Mesendoderm (in vitro differentiated cells): ENCODE data around the gene APBB2.

ENCODE experiments used
- DNase-seq: peaks from one replicate; pipeline ENCODE4 v3.0.0; 2013
- H2AK5ac ChIP-seq: 2 replicates; pipeline ENCODE4 v1.6.1; 2013; ENCODE audit warnings: low read length, inconsistent platforms
- H2BK120ac ChIP-seq: 2 replicates; pipeline ENCODE4 v1.6.1; 2013; ENCODE audit warnings: low read depth, mild to moderate bottlenecking, low read length, moderate library complexity, mixed read lengths
- H2BK15ac ChIP-seq: replicated peaks from 2 replicates; pipeline ENCODE4 v1.6.1; 2013; ENCODE audit warnings: low read depth, mild to moderate bottlenecking, moderate library complexity
- H2BK5ac ChIP-seq: 2 replicates; pipeline ENCODE4 v1.6.1; 2013; ENCODE audit warnings: low read length, inconsistent platforms
- H3K18ac ChIP-seq: 2 replicates; pipeline ENCODE4 v1.6.1; 2013; ENCODE audit warnings: mild to moderate bottlenecking, low read length, mixed read lengths
- H3K23ac ChIP-seq: one replicate; pipeline ENCODE4 v1.6.1; 2013; ENCODE audit warnings: low read length
- H3K27ac ChIP-seq: 2 replicates; pipeline ENCODE4 v1.5.1; 2013; ENCODE audit warnings: low read depth, mild to moderate bottlenecking, inconsistent platforms, low read length, moderate library complexity
- H3K27me3 ChIP-seq: 2 replicates; pipeline ENCODE4 v1.6.1; 2013; ENCODE audit warnings: low read length, control low read depth, mild to moderate bottlenecking, inconsistent platforms; ENCODE audit not compliant: insufficient read depth, poor library complexity
- H3K36me3 ChIP-seq: 2 replicates; pipeline ENCODE4 v1.6.1; 2013; ENCODE audit warnings: low read length, inconsistent platforms; ENCODE audit not compliant: control insufficient read depth, insufficient read depth
- H3K4ac ChIP-seq: one replicate; pipeline ENCODE4 v1.6.1; 2013; ENCODE audit warnings: low read depth, mild to moderate bottlenecking, low read length, moderate library complexity
- H3K4me1 ChIP-seq: 2 replicates; pipeline ENCODE4 v1.6.1; 2013; ENCODE audit warnings: low read depth, low read length, inconsistent platforms; ENCODE audit not compliant: control insufficient read depth
- H3K4me2 ChIP-seq: 2 replicates; pipeline ENCODE4 v1.6.1; 2013; ENCODE audit warnings: low read length
- H3K4me3 ChIP-seq: 2 replicates; pipeline ENCODE4 v1.5.1; 2013; ENCODE audit warnings: mild to moderate bottlenecking, low read length
- H3K56ac ChIP-seq: one replicate; pipeline ENCODE4 v1.6.1; 2013; ENCODE audit warnings: low read length
- H3K79me1 ChIP-seq: 2 replicates; pipeline ENCODE4 v1.6.1; 2013; ENCODE audit warnings: low read length, inconsistent platforms
- H3K79me2 ChIP-seq: 2 replicates; pipeline ENCODE4 v1.6.1; 2013; ENCODE audit warnings: mild to moderate bottlenecking, low read length; ENCODE audit not compliant: control insufficient read depth, insufficient read depth
- H3K9ac ChIP-seq: 2 replicates; pipeline ENCODE4 v1.6.1; 2013; ENCODE audit warnings: low read length, inconsistent platforms
- H4K5ac ChIP-seq: one replicate; pipeline ENCODE4 v1.6.1; 2013; ENCODE audit warnings: low read length
- H4K8ac ChIP-seq: one replicate; pipeline ENCODE4 v1.6.1; 2013; ENCODE audit warnings: low read depth, mild to moderate bottlenecking, control low read depth, low read length, moderate library complexity
- WGBS: extraction: QIAGEN DNeasy Blood & Tissue Kit; methylation state at CpG from one replicate; pipeline ENCODE4 v1.1.7; 2013; ENCODE audit warnings: low lambda C conversion rate, missing lambda C conversion rate; ENCODE audit not compliant: insufficient coverage; ENCODE audit errors: extremely low coverage; 5-methylcytosine and 5-hydroxymethylcytosine counted together

The APBB2 gene

DNA sequence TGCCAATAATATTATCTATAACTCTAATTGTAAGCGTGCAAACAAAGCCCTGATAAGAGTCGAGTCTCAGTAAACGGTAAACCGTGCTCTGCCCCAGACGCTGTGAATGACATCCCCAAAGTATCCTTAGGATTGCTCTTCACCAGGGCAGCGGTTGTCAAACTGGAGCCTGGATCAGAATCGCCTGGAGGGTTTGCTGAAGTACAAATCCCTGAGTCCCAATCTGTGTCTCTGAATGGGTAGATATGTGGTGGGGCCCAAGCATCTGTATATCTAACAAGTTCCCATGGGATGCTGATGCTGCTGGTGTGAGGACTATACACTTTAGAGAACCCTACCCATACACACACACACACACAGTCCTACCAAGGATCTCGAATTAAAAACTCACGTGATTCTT is 813 bp upstream of the APBB2 start:
- no peaks in the 10 kb centered on the region for H3K79me1 ChIP-seq
- no peak for DNase-seq
- no CpG with 5 or more reads among the region's 9 CpGs for WGBS

DNA sequence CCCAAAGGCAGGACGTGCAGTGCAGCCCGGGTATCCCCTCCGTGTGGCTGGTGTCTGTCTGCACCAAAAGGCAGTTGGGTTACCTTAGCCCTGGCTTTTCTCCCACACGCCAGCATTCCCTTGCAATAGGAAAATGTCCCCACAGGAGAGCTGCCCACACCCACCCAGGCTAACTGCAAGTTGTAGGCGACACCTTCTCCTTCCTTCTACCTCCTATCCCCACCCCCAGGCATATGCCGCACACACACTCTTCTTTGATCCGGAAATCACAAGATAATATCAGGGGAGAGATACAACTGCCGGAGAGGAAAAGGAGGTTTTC is 444 bp upstream of the APBB2 start:
- Histone ChIP-seq H2BK15ac (no peak overlapping the region), H3K23ac (peak overlapping the region; percentile 29), H3K79me2 (no peaks in the 10 kb centered on the region), H3K79me1 (peaks cover 1% of the 10 kb centered on the region), H3K56ac (peak overlapping the region; percentile 82), H3K27me3 (no peaks in the 10 kb centered on the region), H3K4me2 (peak overlapping the region; percentile 17), H3K27ac (no peak overlapping the region), H3K4me1 (peaks cover 5% of the 10 kb centered on the region), H3K18ac (no peak overlapping the region), H2BK5ac (peak overlapping the region; percentile 59), H3K4me3 (no peak overlapping the region), H4K8ac (no peak overlapping the region), H3K9ac (peak overlapping the region; percentile 60), H3K36me3 (no peaks in the 10 kb centered on the region), H3K4ac (no peak overlapping the region), H4K5ac (no peak overlapping the region), H2BK120ac (no peak overlapping the region), H2AK5ac (no peak overlapping the region)
- WGBS = no CpG with 5 or more reads among the region's 8 CpGs
- DNase-seq = no peak

More for the DNA sequence above, 813 bp upstream of the APBB2 start:
- H2BK15ac ChIP-seq = no peak overlapping the region
- H4K8ac ChIP-seq = no peak overlapping the region
- H4K5ac ChIP-seq = no peak overlapping the region
- no peaks in the 10 kb centered on the region for H3K36me3 ChIP-seq
- H2BK120ac ChIP-seq = peak overlapping the region; percentile 15
- no peak overlapping the region for H2BK5ac ChIP-seq
- peaks cover 5% of the 10 kb centered on the region for H3K4me1 ChIP-seq
- peak overlapping the region; percentile 25 for H3K56ac ChIP-seq
- no peak overlapping the region for H3K4ac ChIP-seq
- no peak overlapping the region for H3K27ac ChIP-seq
- H3K4me2 ChIP-seq = no peak overlapping the region
- no peak overlapping the region for H3K18ac ChIP-seq
- no peak overlapping the region for H3K4me3 ChIP-seq
- no peak overlapping the region for H2AK5ac ChIP-seq
- no peaks in the 10 kb centered on the region for H3K79me2 ChIP-seq
- H3K9ac ChIP-seq = peak overlapping the region; percentile 60
- H3K23ac ChIP-seq = no peak overlapping the region
- no peaks in the 10 kb centered on the region for H3K27me3 ChIP-seq

DNA sequence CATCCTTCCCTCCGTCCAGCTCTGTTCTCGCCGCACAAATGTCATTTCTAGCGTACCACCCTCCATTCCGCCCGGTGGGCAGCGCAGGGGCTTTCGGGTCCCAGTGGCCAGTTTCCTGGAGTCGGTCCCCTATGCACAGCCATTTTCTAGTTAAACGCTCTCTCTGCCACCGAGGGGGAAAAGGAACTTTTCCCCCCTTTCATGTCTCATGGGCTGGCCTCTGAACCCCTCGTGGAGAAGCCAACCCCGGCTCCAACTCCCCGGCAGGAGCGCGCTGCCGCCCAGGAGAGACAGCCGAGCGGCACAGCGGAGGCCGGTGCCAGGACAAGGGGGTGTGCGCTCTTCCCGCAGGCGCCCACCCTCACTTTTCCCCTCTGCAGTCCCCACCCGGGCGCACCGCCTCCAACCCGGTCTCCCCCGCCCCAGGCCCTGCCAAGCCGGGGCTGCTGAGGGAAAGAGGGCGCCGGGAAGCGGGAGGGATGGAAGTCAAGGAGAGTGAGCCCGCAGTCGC is 662 bp downstream of the APBB2 start:
- Histone ChIP-seq H2BK120ac (no peak overlapping the region), H3K4me3 (peak overlapping the region; percentile 79), H2AK5ac (no peak overlapping the region), H2BK15ac (no peak overlapping the region), H3K36me3 (no peaks in the 10 kb centered on the region), H3K4me2 (peak overlapping the region; percentile 80), H3K79me2 (peaks cover 3% of the 10 kb centered on the region), H3K4me1 (peaks cover 8% of the 10 kb centered on the region), H3K18ac (peak overlapping the region; percentile 22), H4K8ac (no peak overlapping the region), H3K79me1 (peaks cover 6% of the 10 kb centered on the region), H3K4ac (peak overlapping the region; percentile 28), H3K9ac (peak overlapping the region; percentile 88), H3K23ac (no peak overlapping the region), H4K5ac (no peak overlapping the region), H3K56ac (peak overlapping the region; percentile 94), H3K27me3 (no peaks in the 10 kb centered on the region), H3K27ac (peak overlapping the region; percentile 92), H2BK5ac (no peak overlapping the region)
- no CpG with 5 or more reads among the region's 35 CpGs for WGBS
- DNase-seq = no peak

DNA sequence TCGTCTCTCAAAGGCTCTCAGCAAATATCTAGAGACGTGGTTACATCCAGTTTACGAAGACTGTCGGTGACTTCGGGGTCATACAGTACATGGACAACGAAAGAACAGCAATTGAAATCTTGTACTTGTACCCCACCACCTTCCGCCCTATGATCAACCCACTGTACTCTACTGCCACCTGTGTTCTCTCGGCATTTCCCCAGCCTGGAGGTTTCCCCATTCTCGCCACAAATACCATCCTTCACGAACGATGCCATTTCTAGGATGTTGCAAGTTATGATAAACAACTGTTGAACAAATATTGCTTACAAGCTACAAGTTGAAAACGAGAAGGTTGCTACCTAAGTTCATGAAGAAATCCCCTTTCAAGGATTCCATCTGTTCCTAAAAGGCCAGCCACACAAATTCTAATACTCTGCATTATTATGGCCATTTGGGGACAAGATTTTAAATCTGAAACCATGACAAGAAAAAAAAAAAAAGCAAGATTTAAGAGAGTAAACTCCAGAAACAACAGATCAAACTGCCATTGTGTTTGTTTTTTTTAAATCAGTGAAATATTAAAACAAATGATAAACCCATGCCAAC is 1.6 kb downstream of the APBB2 start:
- H2AK5ac ChIP-seq = no peak overlapping the region
- peaks cover 9% of the 10 kb centered on the region for H3K79me1 ChIP-seq
- no peaks in the 10 kb centered on the region for H3K36me3 ChIP-seq
- H3K23ac ChIP-seq = no peak overlapping the region
- H3K27ac ChIP-seq = no peak overlapping the region
- no CpG with 5 or more reads among the region's 12 CpGs for WGBS
- no peak overlapping the region for H2BK15ac ChIP-seq
- no peak overlapping the region for H3K9ac ChIP-seq
- no peak overlapping the region for H4K5ac ChIP-seq
- H2BK5ac ChIP-seq = no peak overlapping the region
- peaks cover 6% of the 10 kb centered on the region for H3K79me2 ChIP-seq
- no peak overlapping the region for H4K8ac ChIP-seq
- H2BK120ac ChIP-seq = no peak overlapping the region
- H3K4me1 ChIP-seq = peaks cover 8% of the 10 kb centered on the region
- H3K56ac ChIP-seq = no peak overlapping the region
- no peak overlapping the region for H3K4me3 ChIP-seq
- peak overlapping the region; percentile 7 for H3K4me2 ChIP-seq
- no peaks in the 10 kb centered on the region for H3K27me3 ChIP-seq
- no peak overlapping the region for H3K18ac ChIP-seq
- peak; percentile 60 for DNase-seq
- H3K4ac ChIP-seq = no peak overlapping the region

DNA sequence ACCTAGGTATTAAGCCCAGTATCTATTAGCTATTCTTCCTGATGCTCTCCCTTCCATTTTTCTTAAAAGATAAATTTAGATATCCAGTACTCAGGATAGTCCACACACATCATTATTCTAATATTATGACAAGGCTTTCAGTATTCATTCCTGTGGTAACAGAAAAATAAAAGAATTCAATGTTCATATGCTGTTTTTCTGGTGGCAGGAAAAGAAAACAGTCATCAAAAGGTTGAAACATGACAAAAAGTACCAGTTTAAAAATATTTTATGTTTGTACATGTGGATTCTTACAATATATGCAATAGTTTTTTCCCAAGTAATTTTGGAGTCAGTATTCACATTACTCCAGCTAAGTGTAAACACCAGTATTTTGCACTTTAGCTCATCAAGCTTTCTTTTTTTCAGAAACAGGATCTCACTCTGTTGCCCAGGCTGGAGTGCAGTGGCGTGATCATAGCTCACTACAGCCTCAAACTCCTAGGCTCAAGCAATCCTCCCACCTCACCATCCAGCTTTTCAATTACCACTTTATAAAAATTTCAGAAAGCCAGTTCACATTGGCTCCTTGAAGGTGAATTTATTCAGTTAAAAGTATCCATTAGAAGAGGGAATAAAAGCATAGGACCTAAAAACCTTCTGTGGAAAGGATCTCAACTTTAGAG is 2.3 kb downstream of the APBB2 start:
- Histone ChIP-seq H3K36me3 (no peaks in the 10 kb centered on the region), H3K79me1 (peaks cover 13% of the 10 kb centered on the region), H3K79me2 (peaks cover 11% of the 10 kb centered on the region), H2AK5ac (no peak overlapping the region), H3K27me3 (no peaks in the 10 kb centered on the region), H2BK120ac (no peak overlapping the region), H3K23ac (no peak overlapping the region), H2BK5ac (no peak overlapping the region), H3K4me2 (no peak overlapping the region), H3K4me3 (no peak overlapping the region), H3K27ac (no peak overlapping the region), H4K8ac (no peak overlapping the region), H3K56ac (no peak overlapping the region), H3K4ac (no peak overlapping the region), H3K9ac (no peak overlapping the region), H2BK15ac (no peak overlapping the region), H4K5ac (no peak overlapping the region), H3K18ac (no peak overlapping the region), H3K4me1 (peaks cover 8% of the 10 kb centered on the region)
- no CpG with 5 or more reads among the region's 1 CpG for WGBS
- DNase-seq = no peak
